HG02610 (cell line): Measurements from ENCODE around the gene SPSB3.

Experiments used
- ATAC-seq: cut with Tn5 transposase; IDR thresholded peaks from one replicate; pipeline ENCODE4 v1.9.1; 2021; ENCODE audit warnings: mild to moderate bottlenecking, moderate library complexity; ENCODE audit not compliant: unreplicated experiment

The SPSB3 gene

DNA sequence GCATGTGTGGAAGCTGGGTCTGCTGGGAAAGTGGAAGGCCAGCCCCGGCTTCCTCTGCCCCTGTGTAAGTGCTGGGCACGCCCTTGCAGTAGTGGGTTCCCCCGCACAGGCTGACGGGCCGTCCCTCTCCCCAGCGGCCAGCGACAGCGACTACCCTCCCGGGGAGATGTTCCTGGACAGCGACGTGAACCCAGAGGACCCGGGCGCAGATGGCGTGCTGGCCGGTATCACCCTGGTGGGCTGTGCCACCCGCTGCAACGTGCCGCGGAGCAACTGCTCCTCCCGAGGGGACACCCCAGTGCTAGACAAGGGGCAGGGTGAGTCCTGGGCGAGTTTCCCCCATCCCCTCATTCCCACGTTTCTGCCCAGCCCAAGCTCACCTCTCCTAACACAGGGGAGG is 16.5 kb downstream of the SPSB3 start:
- ATAC-seq, result no peak

DNA sequence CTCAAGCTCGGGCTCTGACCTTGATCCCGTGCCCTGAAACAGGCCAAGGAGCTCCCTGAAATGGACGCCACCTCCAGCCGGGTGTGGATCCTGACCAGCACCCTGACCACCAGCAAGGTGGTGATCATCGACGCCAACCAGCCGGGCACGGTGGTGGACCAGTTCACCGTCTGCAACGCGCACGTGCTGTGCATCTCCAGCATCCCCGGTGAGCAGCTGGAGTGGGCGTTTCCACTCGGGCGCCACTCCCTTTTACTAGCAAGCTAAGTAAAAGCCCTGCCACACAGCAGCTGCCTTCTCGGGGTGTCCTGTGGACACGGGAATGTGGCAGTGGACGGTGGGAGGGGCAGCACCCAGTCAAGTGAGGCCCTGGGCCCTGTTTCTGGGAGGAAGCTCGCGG is 17.4 kb downstream of the SPSB3 start:
- no peak for ATAC-seq

GRCh38 chr16:1763521-1764511 is 18.6 kb downstream of the SPSB3 start:
- ATAC-seq, result no peak

DNA sequence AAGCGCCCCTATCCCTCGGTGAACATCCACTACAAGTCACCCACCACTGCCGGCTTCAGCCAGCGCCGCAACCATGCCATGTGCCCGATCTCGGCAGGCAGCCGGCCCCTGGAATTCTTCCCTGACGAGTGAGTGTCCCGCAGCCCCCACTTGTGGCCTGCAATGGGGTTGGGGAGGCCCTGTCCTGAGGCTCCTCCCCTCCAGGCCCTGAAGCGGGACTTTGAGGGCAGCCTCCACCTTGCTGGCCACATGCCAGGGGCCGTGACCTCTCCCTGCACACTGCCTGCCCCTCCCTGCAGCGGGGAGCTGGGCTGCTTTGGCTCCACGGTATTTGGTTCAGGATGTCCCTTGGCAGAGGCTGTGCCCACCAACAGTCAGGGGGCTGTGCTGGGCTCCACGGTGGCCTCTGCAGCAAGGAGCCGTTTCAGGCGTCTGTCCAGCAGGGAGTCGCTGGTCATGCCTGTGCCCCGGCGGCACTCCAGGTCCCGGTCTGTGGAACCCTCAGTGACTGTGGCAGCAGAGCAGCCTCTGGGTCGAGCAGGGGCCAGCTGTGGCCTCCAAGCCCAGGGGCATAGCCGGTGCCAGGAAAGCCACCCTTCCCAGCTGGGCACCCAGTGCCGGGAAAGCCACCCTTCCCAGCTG is 19.4 kb downstream of the SPSB3 start:
- ATAC-seq, result no peak

DNA sequence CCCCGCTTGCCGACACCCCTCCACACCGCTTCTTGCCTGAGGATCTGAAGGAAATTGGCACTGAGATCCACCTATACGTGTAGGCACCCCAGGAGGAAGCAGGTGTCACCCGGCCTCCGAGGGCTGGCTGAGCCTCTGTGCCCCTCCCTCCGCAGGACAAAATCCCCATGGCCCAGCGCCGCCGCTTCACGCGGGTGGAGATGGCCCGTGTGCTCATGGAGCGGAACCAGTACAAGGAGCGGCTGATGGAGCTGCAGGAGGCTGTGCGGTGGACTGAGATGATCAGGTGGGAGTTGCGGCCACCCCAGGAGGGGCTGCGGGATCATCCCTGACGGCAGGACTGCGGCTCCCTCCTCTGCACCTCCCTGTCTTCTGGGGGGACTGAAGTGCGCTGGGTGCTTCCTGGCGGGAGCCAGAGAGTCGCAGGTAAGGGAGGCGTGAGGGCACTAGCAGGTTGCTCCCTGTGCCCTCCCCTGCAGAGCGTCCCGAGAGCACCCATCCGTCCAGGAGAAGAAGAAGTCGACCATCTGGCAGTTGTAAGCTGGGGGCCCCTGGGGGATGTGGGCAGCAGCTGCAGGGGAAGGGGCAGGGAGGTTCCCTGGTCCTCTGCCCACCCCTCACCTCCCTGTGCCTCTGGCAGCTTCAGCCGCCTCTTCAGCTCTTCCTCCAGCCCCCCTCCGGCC is 20.0 kb downstream of the SPSB3 start:
- ATAC-seq, result no peak

GRCh38 chr16:1761751-1762150 is 20.6 kb downstream of the SPSB3 start:
- ATAC-seq, result no peak

DNA sequence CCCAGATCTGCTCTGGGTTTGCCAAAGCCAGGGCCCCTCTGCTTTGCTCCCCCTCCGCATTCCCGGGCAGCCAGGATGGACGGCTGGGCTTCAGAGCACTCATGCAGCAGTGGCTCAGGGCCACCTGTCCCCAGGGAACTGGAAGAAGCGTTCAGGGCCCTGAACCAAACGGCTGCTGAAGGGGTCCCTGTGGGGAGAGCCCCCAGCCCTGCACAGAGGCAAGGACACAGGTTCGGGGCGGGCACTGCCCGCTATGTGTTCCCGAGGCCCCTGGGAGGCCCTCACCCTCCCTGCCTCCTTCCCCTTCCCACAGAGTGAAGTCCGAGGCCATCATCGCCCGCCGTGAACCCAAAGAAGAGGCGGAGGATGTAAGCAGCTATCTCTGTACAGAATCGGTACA is 21.5 kb downstream of the SPSB3 start:
- ATAC-seq, result no peak

DNA sequence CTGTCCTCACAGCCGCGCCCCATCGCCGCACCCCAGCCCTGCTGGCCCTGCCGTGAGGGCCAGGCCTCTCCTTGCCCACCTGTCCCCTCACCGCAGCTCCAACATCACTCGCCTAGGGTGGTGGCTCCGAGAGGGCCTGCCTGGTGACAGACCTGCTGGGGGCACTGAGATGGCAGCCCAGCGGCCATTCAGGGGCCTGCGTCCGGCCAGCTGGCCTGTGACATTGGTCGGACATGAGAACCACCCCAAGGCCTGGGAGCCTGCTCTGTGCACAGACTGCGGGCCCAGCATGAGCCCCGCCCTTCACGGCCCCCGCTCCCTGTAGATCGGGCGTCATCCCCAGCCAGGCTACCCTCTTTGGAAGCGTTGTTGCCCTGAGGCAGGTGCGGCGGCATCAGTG is 22.9 kb downstream of the SPSB3 start:
- ATAC-seq, result no peak

DNA sequence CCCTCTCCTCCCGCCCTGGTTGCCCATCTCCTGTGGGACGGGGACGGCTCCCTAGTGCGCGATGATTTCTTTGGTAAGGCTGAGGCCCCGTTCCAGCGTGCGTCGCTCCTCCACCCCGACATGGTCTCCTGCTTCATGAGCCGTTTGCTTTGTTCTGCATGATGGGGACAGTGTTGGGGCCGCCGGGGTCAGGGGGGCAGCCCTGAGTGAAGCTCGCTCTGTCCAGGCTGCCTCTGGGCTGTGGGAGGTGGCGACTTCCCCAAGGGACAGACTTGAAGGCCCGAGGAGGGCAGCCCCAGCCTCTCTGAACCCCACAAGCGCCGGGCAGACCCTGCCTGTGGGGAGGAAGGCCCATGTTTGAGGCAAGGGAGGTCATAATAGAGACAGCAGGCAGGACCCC is 23.4 kb downstream of the SPSB3 start:
- ATAC-seq, result no peak

DNA sequence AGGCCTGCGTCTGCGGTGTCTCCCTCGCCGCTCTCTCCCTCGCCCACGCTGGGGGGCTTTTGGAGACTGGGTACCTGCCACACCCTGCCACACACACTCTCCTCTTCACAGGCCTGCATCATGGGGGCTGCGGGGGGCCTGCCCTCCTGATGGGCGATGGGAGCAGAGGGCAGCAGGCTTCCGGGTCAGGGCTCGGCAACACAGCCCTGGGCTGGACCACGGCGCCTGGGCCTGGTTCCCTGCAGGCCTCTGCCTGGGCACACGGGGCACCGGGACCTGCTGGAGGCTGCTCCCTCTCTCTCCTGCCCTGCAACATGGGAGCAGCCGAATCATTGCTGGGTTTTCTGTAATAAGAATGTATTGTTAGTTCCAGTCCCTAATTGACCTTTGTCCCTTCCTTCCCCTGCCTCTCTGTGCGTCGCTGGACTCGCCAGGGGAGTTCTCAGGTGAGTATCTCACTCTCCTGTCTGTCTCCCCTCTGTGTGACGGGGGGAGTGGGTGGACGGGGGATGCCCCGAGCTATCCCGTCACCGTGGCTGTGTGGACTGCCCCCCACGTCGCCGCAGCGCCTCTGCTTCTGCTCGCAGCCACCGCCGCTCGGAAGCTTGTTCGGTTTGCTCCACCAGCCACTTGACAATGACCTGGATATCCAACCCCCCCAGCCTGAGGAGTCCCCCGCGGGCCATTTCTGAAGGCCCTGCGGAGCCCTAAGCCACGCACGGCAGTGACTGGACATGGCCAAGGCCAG is 24.5 kb downstream of the SPSB3 start:
- no peak for ATAC-seq

DNA sequence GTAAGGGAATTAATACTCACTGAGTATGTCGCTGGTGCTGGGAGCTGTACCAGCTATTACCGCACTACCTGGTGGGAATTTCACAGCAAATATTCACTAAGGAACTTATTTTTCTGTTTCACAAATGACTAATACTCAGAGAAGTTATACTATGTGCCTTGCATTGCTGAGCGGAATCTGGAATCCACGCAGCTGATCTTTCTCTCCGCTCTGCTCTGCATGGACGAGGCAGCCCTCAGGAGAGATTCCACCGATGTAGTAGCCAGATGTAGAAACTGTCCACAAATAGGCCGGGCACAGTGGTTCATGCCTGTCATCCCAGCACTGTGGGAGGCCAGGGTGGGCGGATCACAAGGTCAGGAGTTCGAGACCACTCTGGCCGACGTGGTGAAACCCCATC is 28.2 kb downstream of the SPSB3 start:
- no peak for ATAC-seq

- ATAC-seq, result no peak
Measured at GRCh38 chr16:1752853-1753252, 29.5 kb downstream of the SPSB3 start.

DNA sequence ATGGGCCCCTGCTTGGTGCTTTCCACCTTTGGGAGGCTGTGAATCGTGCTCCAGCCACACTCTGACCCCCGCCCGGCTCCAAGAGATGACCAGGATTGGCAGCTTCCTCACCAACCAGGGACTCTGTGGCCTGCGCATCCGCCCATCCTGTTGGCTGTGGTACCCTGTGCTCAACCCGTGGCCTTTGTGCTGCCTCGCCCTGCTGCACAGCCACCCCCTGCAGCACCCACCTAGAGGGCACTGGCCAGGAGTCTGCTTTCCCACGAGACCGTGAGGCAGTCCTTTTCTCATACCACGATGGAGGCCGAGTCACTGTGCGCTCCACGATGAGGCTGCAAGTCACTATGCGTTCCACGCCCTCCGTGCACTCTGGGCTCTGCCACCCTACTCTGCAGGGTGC is 30.4 kb downstream of the SPSB3 start:
- ATAC-seq, result no peak

DNA sequence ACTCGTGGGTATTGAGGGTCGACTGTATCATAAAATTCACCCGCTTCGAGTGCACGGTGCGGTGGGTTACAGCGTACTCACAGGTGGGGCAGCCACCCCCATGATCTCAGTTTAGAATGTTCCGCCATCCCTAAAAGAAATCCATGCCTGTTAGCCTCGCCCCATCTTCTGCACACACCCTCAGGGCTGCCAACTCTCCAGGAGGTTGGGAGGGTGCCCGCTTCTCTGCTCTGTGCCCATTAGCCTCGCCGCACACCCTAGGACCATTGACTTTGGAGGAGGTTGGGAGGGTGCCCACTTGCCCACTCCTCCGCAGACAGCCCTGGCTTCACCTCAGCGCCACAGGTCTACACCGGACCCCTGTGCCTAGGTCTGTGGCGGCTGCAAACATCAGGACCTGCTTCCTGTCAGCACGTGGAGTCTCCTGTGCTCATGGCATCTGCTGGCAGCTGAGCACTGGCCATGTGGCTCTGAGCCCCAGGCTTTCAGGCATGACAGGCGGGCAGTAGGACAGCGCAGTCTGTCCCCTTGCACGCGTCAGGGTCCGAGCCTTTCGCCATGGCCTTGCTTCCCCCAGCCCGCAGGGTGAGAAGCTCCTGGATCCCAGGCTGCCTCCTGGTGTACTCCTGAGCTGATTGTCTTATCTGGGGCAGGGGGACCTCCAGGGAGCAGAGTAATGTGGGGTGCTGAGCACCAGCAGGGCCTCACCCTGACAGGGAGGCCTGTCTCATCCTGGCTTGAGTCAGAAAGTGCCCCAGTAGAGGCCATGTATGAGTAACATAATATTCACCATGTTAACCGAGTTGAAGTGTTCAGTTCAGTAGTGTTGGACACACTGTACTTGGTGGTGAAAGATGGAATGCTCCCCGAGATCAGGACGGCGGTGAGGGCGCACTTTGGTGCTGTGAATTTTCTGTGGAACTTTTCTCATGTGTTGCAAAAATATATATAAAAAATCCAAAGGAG is 32.9 kb downstream of the SPSB3 start:
- no peak for ATAC-seq

GRCh38 chr16:1747934-1748333 is 34.4 kb downstream of the SPSB3 start:
- ATAC-seq, result no peak

DNA sequence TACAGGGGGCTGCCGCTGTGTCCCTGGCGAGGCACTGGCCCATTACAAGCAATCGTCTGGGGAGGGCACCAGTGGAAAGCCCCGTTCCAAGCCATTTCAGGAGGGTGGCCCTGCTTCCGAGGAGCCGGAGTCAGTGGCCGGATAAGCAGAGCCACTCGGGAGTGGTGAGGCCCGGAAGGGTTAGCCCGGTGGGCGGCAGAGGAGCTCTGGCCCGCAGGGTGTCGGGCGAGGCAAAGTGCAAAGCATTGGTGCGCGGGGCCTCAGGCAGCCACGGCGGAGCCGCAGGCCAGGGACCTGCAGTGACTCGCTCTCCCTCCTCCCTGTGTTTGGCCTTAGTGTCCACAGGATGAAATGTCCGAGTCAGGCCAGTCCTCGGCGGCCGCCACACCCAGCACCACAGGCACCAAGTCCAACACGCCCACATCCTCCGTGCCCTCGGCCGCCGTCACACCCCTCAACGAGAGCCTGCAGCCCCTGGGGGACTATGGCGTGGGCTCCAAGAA is 35.6 kb downstream of the SPSB3 start:
- ATAC-seq, result no peak

- ATAC-seq, result no peak
Measured at GRCh38 chr16:1745900-1746692, 36.3 kb downstream of the SPSB3 start.

GRCh38 chr16:1745181-1745899 is 37.0 kb downstream of the SPSB3 start:
- ATAC-seq, result no peak
